Sigmoid colon (tissue), 4 donors: ENCODE results near the gene SUCO.

Source experiments
- CTCF ChIP-seq, 4 experiments: fragments of 450-650 bp in 3 of 4; fragments of 200-600 bp in 1 of 4; IDR thresholded peaks; one replicate each; pipeline ENCODE4 v1.5.1; 2016 to 2019; ENCODE audit warnings: antibody characterized with exemption in 4 of 4, mild to moderate bottlenecking in 3 of 4, moderate library complexity in 2 of 4
- POLR2AphosphoS5 ChIP-seq, 4 donors: sonication (generic); formaldehyde crosslinking; IDR thresholded peaks; one replicate each; pipeline ENCODE4 v1.6.1; 2017; ENCODE audit warnings: antibody characterized with exemption in 4 of 4

GRCh38 chr1:172545396-172546004 is 12.6 kb downstream of the SUCO start:
- TF ChIP-seq CTCF (IDR thresholded peaks at IDR 0.05) (no peak), POLR2AphosphoS5 (IDR thresholded peaks at IDR 0.05) (no peak)
